ENCODE results near the gene LRRC32. TPM values are rescaled to one million over a fixed set of nuclear protein-coding genes. Genes with fewer than 3 reads are reported as not detected.
A peak's percentile ranks its signal among the peaks of the same experiment; 100 is the strongest.

Gene LRRC32
- total RNA-seq, 1 experiment from 2014 or later: 0.46 TPM

- no peak overlapping the region for H3K18ac ChIP-seq (ENCODE audit: insufficient read length, low read depth, low read length)
- no peak for DNase-seq
- no peak overlapping the region for H2BK20ac ChIP-seq (ENCODE audit: low read depth, low read length, poor library complexity, severe bottlenecking)
- no peaks in the 10 kb centered on the region for H3K23me2 ChIP-seq (ENCODE audit: insufficient read length, low read depth, low read length, poor library complexity, severe bottlenecking)
- peak overlapping the region; percentile 3; the same call in 1 of the 2 replicates for H3K14ac ChIP-seq (ENCODE audit: insufficient read depth, low read length)
- H3K23ac ChIP-seq (ENCODE audit: insufficient read length, low read depth, low read length): no peak overlapping the region
- H4K91ac ChIP-seq (ENCODE audit: insufficient read length, low read depth, low read length): no peak overlapping the region
- H4K5ac ChIP-seq (ENCODE audit: insufficient read length, low read depth, low read length): no peak overlapping the region
- H3K27ac ChIP-seq (ENCODE audit: insufficient read length, low read depth, low read length): peak overlapping the region; percentile 12
- no peak overlapping the region for H2BK15ac ChIP-seq (ENCODE audit: low read depth, low read length)
- H3K27ac Mint-ChIP-seq: peak overlapping the region; percentile 96 to 99 (median 98)
- no peaks in the 10 kb centered on the region for H3K79me2 ChIP-seq (ENCODE audit: insufficient read depth, low read length)
- H2BK12ac ChIP-seq (ENCODE audit: insufficient read length, low read depth, low read length): peak overlapping the region; percentile 3
- H3K79me1 ChIP-seq (ENCODE audit: insufficient read depth, low read depth, low read length, poor library complexity, severe bottlenecking): no peaks in the 10 kb centered on the region
- no peaks in the 10 kb centered on the region for H3K9me3 ChIP-seq (ENCODE audit: control insufficient read depth, low read depth, low read length)
- H3K56ac ChIP-seq (ENCODE audit: insufficient read length, low read depth, low read length): no peak overlapping the region
- no peaks in the 10 kb centered on the region for H4K20me1 ChIP-seq (ENCODE audit: control insufficient read depth, insufficient read depth, insufficient read length)
- no peak overlapping the region for H3K4ac ChIP-seq (ENCODE audit: low read depth, low read length)
- no peak overlapping the region for H2AFZ ChIP-seq (ENCODE audit: low read length)
- H3K27me3 ChIP-seq (ENCODE audit: insufficient read depth, low read length): no peaks in the 10 kb centered on the region
- H3K4me1 Mint-ChIP-seq: peaks cover 51 to 56% of the 10 kb centered on the region in 2 experiments
- H3K4me2 ChIP-seq (ENCODE audit: insufficient read depth, insufficient read length, low read length): peak overlapping the region; percentile 30
- peaks cover 14 to 17% of the 10 kb centered on the region in 2 experiments; a peak in 4 of 5 replicates for H3K9me3 Mint-ChIP-seq
- H3K4me1 ChIP-seq (ENCODE audit: insufficient read depth, low read length): peaks cover 17% of the 10 kb centered on the region
- H3K27me3 Mint-ChIP-seq (ENCODE audit: low read depth): peaks cover 4% of the 10 kb centered on the region; the same call in 1 of the 2 replicates
- no peak overlapping the region for H2AK5ac ChIP-seq (ENCODE audit: insufficient read length, low read length)
- H3T11ph ChIP-seq (ENCODE audit: low read length): no peak overlapping the region
- peaks cover 2 to 19% (median 6%) of the 10 kb centered on the region in 3 experiments; a peak in 3 of 7 replicates for H3K36me3 Mint-ChIP-seq (ENCODE audit: insufficient read depth in 1 of 3, low read depth in 3 of 3)
- no peak overlapping the region for H4K8ac ChIP-seq (replicated peaks; ENCODE audit: insufficient read length, low read depth, low read length)
- H2BK120ac ChIP-seq (ENCODE audit: low read depth, low read length, poor library complexity, severe bottlenecking): no peak overlapping the region
- no peak for TF ChIP-seq CTCF (conservative IDR thresholded peaks at IDR 0.05)
- H3K4me3 Mint-ChIP-seq: peak overlapping the region in 1 of 2 experiments; percentile 56; a peak in 1 of 5 replicates
- H2BK5ac ChIP-seq (ENCODE audit: insufficient read length, low read length): no peak overlapping the region
- no peak overlapping the region for H3K9ac ChIP-seq (ENCODE audit: extremely low read depth, insufficient read length, low read length)
- no CpG with 5 or more reads among the region's 1 CpG for WGBS (ENCODE audit: extremely low coverage, insufficient read length, low lambda C conversion rate)
Observed at GRCh38 chr11:76703707-76704106, 33.2 kb upstream of the LRRC32 start.

All from H9 (cell line).